Measurements from ENCODE around the gene RBPJL. TPM values are rescaled to one million over a fixed set of nuclear protein-coding genes. Genes with fewer than 3 reads are reported as not detected.

Gene RBPJL
- total RNA-seq, 1 experiment from 2014 or later = 0.85 TPM

DNA sequence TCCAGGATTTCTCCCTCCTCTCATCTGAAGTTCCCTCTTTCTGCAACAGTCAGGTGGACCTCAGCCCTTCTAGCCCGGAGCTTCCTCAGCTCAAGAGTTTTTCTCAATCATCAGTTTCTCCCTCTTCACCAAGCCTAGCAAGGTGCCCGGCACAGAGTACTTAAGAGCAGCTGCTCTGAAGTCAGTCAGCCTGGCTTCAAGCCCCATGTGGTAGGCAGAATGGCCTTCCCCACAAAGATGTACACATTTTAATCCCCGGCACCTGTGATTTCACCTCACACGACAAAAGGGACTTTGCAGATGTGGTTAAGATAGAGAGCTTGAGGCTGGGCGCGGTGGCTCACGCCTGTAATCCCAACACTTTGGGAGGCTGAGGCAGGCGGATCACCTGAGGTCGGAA, 15.1 kb upstream of the RBPJL start (continued):
- no peak for TF ChIP-seq ZNF219 (CRISPR knock-in tag; IDR thresholded peaks at IDR 0.05; ENCODE audit: borderline replicate concordance)
- no peak for TF ChIP-seq CDX4 (CRISPR knock-in tag; IDR thresholded peaks at IDR 0.05; ENCODE audit: borderline replicate concordance)
- no peak for TF ChIP-seq MLX (CRISPR knock-in tag; IDR thresholded peaks at IDR 0.05)
- TF ChIP-seq JUN (CRISPR knock-in tag; IDR thresholded peaks at IDR 0.05) = no peak
- no peak for TF ChIP-seq ESRRA (CRISPR knock-in tag; IDR thresholded peaks at IDR 0.05; ENCODE audit: borderline replicate concordance)
- TF ChIP-seq ZNF263 (CRISPR knock-in tag; IDR thresholded peaks at IDR 0.05; ENCODE audit: low read depth) = no peak
- TF ChIP-seq, protein P1, sequence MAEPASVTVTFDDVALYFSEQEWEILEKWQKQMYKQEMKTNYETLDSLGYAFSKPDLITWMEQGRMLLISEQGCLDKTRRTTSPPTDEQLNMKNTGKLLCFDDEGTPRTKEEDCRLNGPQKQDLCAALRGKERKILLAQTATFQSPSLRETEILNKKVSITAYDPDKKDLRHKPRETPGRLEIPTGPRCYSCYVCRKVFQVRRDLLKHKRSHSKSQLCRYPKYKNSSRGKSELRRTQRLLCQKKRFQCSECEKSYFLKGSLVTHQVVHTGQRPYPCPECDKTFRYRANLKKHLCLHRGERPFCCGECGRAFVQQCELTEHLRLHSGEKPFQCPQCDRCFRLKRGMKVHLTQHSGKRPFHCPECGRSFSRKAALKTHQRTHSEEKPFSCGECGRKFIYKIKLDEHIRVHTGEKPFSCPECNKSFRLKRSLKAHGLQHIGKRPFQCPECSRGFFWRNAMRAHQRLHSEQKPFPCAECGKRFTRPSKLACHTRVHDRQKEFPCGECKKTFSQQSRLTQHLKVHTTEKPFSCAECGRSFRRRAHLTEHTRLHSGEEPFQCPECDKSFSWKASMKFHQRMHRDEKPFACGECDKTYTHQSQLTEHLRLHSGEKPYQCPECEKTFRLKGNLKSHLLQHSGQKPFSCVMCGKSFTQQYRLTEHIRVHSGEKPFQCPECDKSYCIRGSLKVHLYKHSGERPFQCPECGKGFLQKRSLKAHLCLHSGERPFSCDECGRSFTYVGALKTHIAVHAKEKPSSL (CRISPR knock-in tag; conservative IDR thresholded peaks at IDR 0.05) = no peak

DNA sequence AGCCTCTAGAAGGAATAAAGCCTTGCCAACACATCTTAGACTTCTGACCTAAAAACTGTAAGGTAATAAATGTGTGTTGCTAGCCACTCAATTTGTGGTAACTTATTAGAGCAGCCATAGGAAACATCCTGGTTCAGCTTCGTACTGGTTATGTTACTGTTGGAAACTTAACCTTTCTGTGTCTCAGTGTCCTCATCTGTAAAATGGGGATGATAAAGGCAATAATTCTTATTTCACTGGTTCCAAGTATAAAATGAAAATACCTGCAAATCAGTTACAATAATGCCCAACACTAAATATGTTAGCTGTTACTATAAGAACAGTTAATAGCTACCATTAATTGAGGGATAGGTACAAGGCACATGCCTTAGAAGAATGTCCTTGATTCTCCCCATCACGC, 14.3 kb upstream of the RBPJL start:
- CTCF ChIA-PET = interaction anchor here (1.1 to 6.1 kb wide), 18 partner anchors 11 to 220 kb away, joined by 3 to 154 read pairs (median 22); partner anchors contain the start of genes MATN4 and RBPJL
- H3K27ac Mint-ChIP-seq = no peak overlapping the region
- peaks cover 15% of the 10 kb centered on the region for H3K36me3 Mint-ChIP-seq

More for the DNA sequence above, 14.3 kb upstream of the RBPJL start:
- Mint-ChIP-seq H3K9me3 (peaks cover 13% of the 10 kb centered on the region), H3K27me3 (ENCODE audit: low read depth) (peaks cover 66% of the 10 kb centered on the region), H3K4me1 (peaks cover 7% of the 10 kb centered on the region; the same call in 1 of the 2 replicates), H3K4me3 (peak overlapping the region; percentile 71)
- TF ChIP-seq ARID4B (CRISPR knock-in tag; IDR thresholded peaks at IDR 0.05; ENCODE audit: borderline replicate concordance) (no peak), STAT6 (CRISPR knock-in tag; conservative IDR thresholded peaks at IDR 0.05; ENCODE audit: low read depth) (no peak), JAZF1 (CRISPR knock-in tag; IDR thresholded peaks at IDR 0.05) (no peak)
- ATAC-seq = no peak
- POLR2A ChIA-PET = interaction anchor here (0.6 kb wide), 1 partner anchor 280 kb away, joined by 4 read pairs; no protein-coding TSS in a partner anchor
- DNase-seq (ENCODE audit: low spot score) = no peak

Measured in WTC11 (cell line).